Measurements from ENCODE around the gene FAM185A. TPM values are rescaled to one million over a fixed set of nuclear protein-coding genes. Genes with fewer than 3 reads are reported as not detected.

Gene FAM185A
- total RNA-seq, 3 donors from 2014 or later = 10.4 to 22.5 (median 20.3) TPM

- Histone ChIP-seq H3K27ac (no peak overlapping the region), H3K9me3 (no peaks in the 10 kb centered on the region), H3K4me3 (no peak overlapping the region), H3K27me3 (no peaks in the 10 kb centered on the region), H3K36me3 (no peaks in the 10 kb centered on the region), H3K4me1 (no peaks in the 10 kb centered on the region)
- intact Hi-C loops (cut with DNase I; ENCODE audit: low total_unique reads) = no loop called here
- no peak for DNase-seq (ENCODE audit: low spot score in 2 of 2)
- TF ChIP-seq POLR2A (IDR thresholded peaks at IDR 0.05) = no peak
Measured at GRCh38 chr7:102813191-102814024, 64.6 kb downstream of the FAM185A start.

GRCh38 chr7:102814025-102814471 is 65.2 kb downstream of the FAM185A start:
- Histone ChIP-seq H3K4me1 (no peaks in the 10 kb centered on the region), H3K27me3 (no peaks in the 10 kb centered on the region), H3K27ac (no peak overlapping the region), H3K9me3 (no peaks in the 10 kb centered on the region), H3K36me3 (no peaks in the 10 kb centered on the region), H3K4me3 (no peak overlapping the region)
- DNase-seq (ENCODE audit: low spot score in 2 of 2) = no peak
- intact Hi-C loops (cut with DNase I; ENCODE audit: low total_unique reads) = no loop called here
- TF ChIP-seq POLR2A (IDR thresholded peaks at IDR 0.05) = no peak

GRCh38 chr7:102817616-102818573 is 69.1 kb downstream of the FAM185A start:
- intact Hi-C loops (cut with DNase I; ENCODE audit: low total_unique reads) = no loop called here
- H3K27ac ChIP-seq = no peak overlapping the region
- no peak for TF ChIP-seq POLR2A (IDR thresholded peaks at IDR 0.05)
- TF ChIP-seq CTCF (IDR thresholded peaks at IDR 0.05) = no peak
- TF ChIP-seq POLR2AphosphoS5 (IDR thresholded peaks at IDR 0.05) = no peak
- no peak for DNase-seq (ENCODE audit: low spot score in 2 of 2)
- H3K9me3 ChIP-seq = no peaks in the 10 kb centered on the region
- H3K36me3 ChIP-seq = no peaks in the 10 kb centered on the region
- no peaks in the 10 kb centered on the region for H3K27me3 ChIP-seq
- no peak overlapping the region for H3K4me3 ChIP-seq
- H3K4me1 ChIP-seq = no peaks in the 10 kb centered on the region

GRCh38 chr7:102819151-102819550 is 70.4 kb downstream of the FAM185A start:
- intact Hi-C loops (cut with DNase I; ENCODE audit: low total_unique reads) = no loop called here
- Histone ChIP-seq H3K4me1 (no peaks in the 10 kb centered on the region), H3K27me3 (no peaks in the 10 kb centered on the region), H3K9me3 (no peaks in the 10 kb centered on the region), H3K27ac (no peak overlapping the region), H3K36me3 (no peaks in the 10 kb centered on the region), H3K4me3 (no peak overlapping the region)
- TF ChIP-seq POLR2A (IDR thresholded peaks at IDR 0.05) (no peak), CTCF (IDR thresholded peaks at IDR 0.05) (no peak), POLR2AphosphoS5 (IDR thresholded peaks at IDR 0.05) (no peak)
- DNase-seq (ENCODE audit: low spot score in 2 of 2) = no peak

- intact Hi-C loops (cut with DNase I; ENCODE audit: low total_unique reads) = no loop called here
- H3K4me3 ChIP-seq = no peak overlapping the region
- H3K36me3 ChIP-seq = no peaks in the 10 kb centered on the region
- TF ChIP-seq CTCF (IDR thresholded peaks at IDR 0.05) = no peak
- TF ChIP-seq POLR2AphosphoS5 (IDR thresholded peaks at IDR 0.05) = no peak
- no peak for TF ChIP-seq POLR2A (IDR thresholded peaks at IDR 0.05)
- no peak for DNase-seq (ENCODE audit: low spot score in 2 of 2)
- no peaks in the 10 kb centered on the region for H3K9me3 ChIP-seq
- H3K27ac ChIP-seq = no peak overlapping the region
- no peaks in the 10 kb centered on the region for H3K4me1 ChIP-seq
- no peaks in the 10 kb centered on the region for H3K27me3 ChIP-seq
Measured at GRCh38 chr7:102821994-102822747, 73.4 kb downstream of the FAM185A start.
